NB4 (cell line): ENCODE results near the gene BNIPL.
A peak's percentile ranks its signal among the peaks of the same experiment; 100 is the strongest.

ENCODE experiments used
- CTCF ChIP-seq: IDR thresholded peaks from one replicate; pipeline ENCODE4 v1.5.1; 2012; ENCODE audit warnings: low read depth, low read length
- MAX ChIP-seq: IDR thresholded peaks from 2 replicates; pipeline ENCODE4 v1.6.1; 2011; ENCODE audit warnings: low read depth, low read length
- POLR2A ChIP-seq: IDR thresholded peaks from 2 replicates; pipeline ENCODE4 v1.6.1; 2011; ENCODE audit warnings: mild to moderate bottlenecking; ENCODE audit not compliant: insufficient read length; ENCODE audit errors: extremely low read depth

- TF ChIP-seq CTCF (peak; percentile 62), MAX (no peak), POLR2A (no peak)
Measured at GRCh38 chr1:150995896-150996295, 40.5 kb upstream of the BNIPL start.
